Astrocyte (in vitro differentiated cells and primary cell): ENCODE data around the gene CWF19L1.

Source experiments
- EZH2 ChIP-seq: IDR thresholded peaks from 2 replicates; pipeline ENCODE4 v1.6.1; 2012; ENCODE audit warnings: mild to moderate bottlenecking, low read length, inconsistent platforms; ENCODE audit not compliant: insufficient read depth
- TF ChIP-seq, protein P1 (sequence below): IDR thresholded peaks from 2 replicates; pipeline ENCODE4 v1.5.1; 2011; ENCODE audit warnings: low read depth, mild to moderate bottlenecking, inconsistent platforms, low read length, moderate library complexity; ENCODE audit not compliant: insufficient read depth

- TF ChIP-seq, protein P1, sequence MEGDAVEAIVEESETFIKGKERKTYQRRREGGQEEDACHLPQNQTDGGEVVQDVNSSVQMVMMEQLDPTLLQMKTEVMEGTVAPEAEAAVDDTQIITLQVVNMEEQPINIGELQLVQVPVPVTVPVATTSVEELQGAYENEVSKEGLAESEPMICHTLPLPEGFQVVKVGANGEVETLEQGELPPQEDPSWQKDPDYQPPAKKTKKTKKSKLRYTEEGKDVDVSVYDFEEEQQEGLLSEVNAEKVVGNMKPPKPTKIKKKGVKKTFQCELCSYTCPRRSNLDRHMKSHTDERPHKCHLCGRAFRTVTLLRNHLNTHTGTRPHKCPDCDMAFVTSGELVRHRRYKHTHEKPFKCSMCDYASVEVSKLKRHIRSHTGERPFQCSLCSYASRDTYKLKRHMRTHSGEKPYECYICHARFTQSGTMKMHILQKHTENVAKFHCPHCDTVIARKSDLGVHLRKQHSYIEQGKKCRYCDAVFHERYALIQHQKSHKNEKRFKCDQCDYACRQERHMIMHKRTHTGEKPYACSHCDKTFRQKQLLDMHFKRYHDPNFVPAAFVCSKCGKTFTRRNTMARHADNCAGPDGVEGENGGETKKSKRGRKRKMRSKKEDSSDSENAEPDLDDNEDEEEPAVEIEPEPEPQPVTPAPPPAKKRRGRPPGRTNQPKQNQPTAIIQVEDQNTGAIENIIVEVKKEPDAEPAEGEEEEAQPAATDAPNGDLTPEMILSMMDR = no peak
- no peak for TF ChIP-seq EZH2
Measured at GRCh38 chr10:100315615-100316014, 48.2 kb upstream of the CWF19L1 start.
